ENCODE measurements around the gene SLC2A11.
"Not testable (repeated sequence)": the region's sequence is repeated elsewhere in the genome, so short reads cannot be mapped to it uniquely, and the experiment has no call there.

The SLC2A11 gene

DNA sequence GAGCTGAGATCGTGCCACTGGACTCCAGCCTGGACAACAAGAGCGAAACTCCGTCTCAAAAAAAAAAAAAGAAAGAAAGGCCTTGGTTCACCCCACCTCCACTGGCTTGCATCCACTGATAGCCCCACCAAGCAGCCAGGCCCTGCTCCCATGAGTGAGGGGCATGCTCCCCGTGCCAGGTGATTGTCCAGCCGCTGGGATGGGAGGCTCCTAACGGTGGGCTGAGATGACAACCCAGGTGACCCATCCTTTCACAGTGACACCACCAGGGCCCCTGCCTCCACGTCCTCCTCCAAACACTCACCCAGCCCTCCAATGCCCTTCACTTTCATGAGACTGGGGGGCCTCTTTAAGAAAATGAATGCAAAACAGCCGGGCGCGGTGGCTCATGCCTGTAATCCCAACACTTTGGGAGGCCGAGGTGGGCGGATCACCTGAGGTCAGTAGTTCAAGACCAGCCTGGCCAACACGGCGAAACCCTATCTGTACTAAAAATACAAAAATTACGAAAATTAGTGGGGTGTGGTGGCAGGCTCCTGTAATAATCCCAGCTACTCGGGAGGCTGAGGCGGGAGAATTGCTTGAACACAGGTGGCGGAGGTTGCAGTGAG, 10.3 kb upstream of the SLC2A11 start:
- DNase-seq (ENCODE audit: low read depth), result no peak

DNA sequence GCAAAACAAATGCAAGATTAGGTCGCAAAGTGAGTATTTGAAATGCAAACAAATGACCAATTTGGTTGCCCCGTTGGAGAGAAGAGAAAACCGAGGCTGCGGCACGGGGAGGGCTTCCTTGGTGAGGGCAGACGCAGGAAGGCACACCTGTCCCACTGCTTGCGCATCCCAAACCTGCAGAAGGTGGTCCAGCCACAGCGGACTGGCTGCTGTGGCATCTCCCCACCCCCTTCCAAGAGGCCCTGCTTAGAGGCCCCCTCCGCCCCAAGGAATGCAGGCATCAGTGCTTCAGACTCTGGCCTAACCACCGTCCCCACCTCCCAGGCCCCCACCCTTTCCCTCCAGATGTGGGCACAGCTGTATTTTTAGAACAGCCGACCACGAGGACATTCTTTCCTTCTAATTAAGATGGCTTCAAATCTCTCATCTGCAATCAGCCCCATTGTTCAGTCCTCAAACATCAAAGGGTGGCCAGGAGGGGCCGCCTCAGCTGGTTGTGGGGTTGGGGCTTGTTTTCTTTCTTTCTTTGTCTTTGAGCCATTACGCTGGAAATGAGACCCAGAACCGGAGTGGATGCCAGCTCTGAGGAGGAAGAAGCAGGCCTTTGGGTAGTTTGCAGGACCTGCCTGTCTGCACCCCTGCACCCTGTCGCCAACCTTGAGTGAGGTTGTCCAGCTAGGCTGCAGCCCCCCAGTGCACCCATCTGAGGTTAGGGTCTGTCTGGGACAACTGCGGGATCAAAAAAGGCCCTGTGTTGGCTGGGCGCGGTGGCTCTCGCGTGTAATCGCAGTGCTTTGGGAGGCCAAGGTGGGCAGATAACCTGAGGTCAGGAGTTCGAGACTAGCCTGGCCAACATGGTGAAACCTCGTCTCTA, 9.4 kb upstream of the SLC2A11 start:
- no peak for DNase-seq (ENCODE audit: low read depth)

DNA sequence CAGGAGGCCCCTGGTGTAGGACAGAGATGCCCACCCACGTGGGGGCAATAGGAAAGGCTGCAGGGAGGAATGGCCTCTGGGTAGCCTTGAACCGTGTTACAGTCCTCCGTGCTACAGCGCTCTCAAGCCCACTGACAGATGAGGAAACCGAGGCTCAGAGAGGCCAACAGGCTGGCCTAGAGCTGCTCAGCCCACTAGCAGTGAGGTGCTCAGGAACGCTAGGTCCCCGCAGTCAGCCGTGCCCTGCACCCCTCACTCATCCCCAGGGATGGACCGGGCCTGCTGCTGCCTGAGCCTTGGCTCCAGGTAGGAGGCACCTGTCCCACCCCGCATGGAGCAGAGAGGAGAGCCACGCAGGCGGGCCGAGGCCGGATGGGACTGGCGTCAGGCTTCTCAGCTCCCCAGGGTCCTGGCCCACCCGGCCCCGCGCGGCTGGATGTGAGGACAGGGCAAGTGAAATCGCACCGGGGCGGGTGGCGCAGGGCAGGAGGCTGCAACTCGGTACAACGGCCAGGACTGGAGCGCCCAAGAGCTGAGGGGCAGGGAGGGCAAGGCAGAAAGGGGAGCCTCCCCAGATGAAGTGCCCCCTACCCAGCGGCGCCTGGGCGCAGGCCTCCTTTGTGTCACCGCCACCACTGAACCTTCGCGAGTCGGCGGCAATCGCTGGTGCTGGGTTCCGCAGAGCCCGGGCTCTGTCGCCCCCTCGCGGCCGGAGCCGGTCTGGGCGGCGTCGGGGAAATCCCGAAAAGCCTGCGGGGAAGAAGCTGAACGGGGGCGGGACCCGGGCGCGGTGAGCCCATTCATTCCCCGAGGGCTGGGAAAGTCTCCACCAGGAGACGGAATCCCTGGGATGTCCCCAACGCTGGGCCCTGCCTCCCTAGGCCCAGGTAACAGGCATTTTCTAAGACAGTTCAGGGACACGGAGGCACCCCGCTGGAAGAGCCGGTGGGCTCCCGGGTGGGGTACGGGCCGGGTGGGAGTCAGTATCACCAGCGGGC, 8.4 kb upstream of the SLC2A11 start:
- no peak for DNase-seq (ENCODE audit: low read depth)

DNA sequence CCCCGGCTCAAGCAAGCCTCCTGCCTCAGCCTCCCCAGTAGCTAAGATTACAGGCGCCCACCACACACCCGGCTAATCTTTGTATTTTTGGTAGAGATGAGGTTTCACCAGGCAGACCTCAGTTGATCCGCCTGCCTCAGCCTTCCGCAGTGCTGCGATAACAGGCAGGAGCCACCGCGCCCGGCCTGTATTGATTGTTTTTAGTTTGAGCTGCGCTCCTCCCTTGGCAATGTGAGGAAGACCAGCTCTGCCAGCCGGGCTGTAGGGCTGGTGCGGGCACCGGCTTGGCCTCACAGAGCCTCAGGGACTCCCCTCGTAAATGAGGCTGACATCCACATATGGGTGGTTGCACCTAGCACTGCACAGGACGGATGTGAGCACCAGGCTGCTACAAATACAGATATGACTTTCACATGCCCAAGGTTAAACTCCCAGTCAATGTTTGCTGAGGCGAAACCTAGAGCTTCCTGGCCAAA, 7.5 kb upstream of the SLC2A11 start:
- DNase-seq (ENCODE audit: low read depth), result no peak

DNA sequence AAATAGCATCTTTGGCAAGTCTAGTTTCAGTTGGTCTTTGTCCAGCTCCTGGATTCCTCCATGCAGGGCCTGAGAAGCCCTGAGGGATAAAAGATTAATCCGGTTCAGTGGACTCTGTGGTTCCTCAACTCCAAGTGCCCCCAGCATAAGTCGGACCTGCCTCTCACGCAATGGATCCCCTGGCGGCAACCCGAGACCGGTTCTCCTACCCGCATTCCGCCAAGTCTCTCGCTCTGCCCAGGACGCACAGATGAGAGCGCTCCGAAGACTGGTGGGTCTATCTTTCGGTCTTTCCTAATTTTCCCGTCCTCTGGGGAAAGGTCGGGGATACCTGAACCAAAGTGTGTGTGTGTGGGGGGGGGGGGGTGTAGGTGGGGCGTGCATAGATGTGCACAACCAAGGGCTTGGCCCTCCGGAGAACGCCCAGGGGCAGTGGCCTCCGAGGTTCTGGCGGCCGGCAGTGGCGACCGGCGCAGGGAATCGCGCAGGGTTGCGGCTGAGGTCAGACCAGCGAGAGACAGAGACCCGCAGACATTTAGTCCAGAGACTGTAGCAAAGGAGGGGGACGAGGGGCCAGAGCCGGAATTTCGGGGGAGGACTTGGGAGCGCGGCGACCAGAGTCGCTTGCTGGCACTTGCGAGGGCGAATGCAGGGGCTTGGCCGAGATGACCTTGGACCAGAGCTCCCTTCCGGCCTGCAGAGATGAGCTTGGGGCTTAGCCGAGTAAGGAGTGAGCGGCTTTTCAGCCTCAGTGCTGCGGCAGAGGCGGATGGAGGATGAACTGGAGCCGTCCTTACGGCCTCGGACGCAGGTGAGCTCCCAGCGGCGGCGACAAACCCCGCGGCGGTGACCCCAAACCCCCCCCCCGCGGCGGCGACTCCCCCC, 712 bp upstream of the SLC2A11 start:
- no peak for DNase-seq (ENCODE audit: low read depth)

DNA sequence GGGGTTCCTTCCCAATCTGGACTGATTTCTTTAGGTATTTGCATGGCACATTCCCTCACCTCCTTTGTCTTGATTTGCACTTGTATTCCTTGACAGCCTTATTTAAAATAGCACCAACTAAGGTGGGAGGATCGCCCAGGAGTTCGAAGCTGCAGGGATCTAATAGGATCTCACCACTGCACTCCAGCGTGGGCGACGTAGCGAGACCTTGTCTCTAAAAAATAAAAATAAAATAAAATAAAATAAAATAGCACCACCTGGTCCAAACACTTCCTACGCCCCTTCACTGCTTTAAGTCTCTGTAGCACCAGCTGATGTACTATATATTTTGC, 775 bp downstream of the SLC2A11 start:
- DNase-seq (ENCODE audit: low read depth), result no peak

DNA sequence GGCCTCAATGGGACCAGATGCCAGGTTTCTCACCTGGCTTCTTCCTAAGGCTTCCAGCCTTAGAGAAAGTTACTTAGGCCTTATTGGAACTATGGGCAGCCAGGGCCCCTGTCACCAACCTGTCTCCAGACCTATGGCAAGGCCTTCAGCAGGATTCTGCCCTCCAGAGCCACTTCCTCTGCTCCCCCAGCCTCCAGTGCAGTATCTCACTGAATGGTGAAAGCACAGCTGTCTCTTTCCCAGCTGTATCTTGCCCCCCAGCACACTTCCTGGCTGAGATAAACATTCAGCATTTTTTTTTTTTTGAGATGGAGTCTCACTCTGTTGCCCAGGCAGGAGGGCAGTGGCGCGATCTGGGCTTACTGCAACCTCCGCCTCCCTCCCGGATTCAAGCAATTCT, 1.5 kb downstream of the SLC2A11 start:
- no peak for DNase-seq (ENCODE audit: low read depth)

DNA sequence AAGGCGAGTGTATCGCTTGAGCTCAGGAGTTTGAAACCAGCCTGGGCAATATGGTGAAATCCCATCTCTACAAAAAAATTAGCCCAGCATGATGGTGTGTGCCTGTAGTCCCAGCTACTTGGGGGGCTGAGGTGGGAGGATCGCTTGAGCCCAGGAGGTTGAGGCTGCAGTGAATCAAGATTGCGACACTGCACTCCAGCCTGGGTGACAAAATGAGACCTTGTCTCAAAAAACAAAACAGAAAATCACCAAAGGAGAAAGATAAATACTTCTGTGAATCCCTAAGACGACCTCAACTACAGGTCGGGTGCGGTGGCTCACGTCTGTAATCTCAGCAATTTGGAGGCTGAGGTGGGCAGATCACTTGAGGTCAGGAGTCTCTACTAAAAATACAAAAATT, 2.5 kb downstream of the SLC2A11 start:
- DNase-seq (ENCODE audit: low read depth), result not testable (repeated sequence)

DNA sequence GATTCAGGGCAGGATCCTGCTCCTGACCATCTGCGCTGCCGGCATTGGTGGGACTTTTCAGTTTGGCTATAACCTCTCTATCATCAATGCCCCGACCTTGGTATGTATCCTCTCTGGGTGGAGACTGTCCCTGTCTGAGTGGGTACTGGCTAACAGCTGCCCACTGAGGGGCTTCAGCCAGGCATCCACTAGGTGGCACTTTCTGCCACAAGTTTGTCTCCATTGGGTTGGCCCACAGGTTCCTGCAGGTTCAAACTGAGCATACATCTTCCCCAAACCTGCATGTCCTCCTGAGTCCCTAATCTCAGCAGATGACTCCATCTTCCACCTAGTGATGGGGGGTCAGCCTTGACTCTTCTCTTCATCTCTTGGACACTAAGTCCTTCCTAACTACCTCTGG, 4.4 kb downstream of the SLC2A11 start:
- DNase-seq (ENCODE audit: low read depth), result no peak

DNA sequence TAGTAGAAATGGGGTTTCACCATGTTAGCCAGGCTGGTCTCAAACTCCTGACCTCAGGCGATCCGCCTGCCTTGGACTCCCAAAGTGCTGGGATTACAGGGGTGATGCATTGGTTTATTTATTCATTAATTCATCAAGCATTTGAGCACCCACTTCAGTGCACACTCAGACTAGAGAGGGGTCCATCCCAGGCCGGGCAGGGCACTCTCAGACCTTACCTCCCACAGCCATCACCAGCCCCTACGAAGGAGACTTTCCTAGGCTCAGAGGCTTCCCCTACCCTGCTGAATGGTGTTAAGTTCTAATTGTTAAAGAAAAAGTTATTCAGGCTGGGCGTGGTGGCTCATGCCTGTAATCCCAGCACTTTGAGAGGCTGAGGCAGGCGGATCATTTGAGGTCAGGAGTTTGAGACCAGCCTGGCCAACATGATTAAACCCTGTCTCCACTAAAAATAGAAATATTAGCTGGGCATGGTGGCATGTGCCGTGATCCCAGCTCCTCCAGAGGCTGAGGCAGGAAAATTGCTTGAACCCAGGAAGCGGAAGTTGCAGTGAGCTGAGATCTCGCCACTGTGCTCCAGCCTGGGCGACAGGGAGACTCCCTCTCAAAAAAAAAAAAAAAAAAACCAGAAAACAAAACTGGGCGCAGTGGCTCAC, 7.0 kb downstream of the SLC2A11 start:
- not testable (repeated sequence) for DNase-seq (ENCODE audit: low read depth)

DNA sequence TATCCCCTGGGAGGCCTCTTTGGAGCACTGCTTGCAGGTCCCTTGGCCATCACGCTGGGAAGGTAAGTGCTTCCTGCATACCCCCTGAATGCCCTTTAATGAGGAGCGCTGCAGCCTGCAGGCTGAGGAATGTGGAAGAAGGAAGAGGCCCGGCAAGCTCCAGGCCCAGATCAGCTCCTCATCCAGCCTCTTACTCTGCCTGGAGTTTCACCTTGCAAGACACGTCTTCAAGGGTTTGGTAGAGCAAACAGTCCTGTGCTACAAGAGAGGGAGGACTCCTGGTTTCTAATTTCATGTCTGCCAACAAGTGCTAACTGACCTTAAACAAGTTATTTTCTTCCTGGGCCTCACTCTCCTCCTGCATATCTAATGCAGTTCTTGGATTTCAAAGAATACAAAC, 10.9 kb downstream of the SLC2A11 start:
- no peak for DNase-seq (ENCODE audit: low read depth)

DNA sequence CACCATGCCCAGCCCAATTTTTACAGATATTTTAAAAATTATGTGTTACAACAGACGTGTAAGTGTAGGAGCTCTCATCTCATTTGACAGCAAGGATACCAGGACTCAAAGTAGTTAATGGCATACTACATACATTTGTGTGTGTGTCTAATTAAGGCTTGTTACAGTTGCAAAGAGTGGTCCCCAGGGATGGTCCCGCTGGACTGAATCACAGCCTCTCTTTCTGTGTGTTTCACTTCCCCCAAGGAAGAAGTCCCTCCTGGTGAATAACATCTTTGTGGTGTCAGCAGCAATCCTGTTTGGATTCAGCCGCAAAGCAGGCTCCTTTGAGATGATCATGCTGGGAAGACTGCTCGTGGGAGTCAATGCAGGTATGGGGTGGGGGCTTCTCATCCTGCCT, 17.2 kb downstream of the SLC2A11 start:
- DNase-seq (ENCODE audit: low read depth), result no peak

DNA sequence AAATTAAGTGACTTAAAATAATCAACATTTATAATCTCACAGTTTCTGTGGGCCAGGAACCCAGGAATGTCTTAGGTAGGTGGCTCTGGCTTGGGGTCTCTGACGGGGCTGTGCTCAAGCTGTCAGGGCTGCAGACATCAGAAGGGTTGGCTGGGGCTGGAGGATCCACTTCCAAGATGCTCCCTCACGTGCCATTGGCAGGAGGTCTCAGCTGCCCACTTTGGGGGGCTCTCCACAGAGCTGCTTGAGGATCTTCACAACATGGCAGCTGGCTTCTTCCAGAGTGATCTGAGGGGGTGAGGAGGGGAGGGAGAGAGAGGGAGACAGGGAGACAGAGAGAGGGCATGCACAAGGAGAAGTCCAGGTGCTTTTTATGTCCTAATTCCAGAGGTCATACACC, 18.1 kb downstream of the SLC2A11 start:
- no peak for DNase-seq (ENCODE audit: low read depth)

DNA sequence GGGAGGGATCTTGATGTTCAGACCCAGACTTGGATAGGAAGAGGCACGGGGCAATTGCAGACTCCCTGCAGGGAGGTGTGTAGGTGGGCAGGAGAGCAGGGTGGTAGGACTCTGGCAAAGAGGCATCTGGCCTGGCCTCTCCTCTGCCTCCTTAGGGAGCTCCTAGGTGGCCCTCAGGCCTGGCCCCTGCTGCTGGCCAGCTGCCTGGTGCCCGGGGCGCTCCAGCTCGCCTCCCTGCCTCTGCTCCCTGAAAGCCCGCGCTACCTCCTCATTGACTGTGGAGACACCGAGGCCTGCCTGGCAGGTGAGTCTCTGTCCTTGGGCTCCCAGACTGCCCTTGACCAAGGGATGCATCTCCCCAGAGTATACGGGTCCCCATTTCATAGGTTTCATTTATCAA, 19.9 kb downstream of the SLC2A11 start:
- DNase-seq (ENCODE audit: low read depth), result no peak

DNA sequence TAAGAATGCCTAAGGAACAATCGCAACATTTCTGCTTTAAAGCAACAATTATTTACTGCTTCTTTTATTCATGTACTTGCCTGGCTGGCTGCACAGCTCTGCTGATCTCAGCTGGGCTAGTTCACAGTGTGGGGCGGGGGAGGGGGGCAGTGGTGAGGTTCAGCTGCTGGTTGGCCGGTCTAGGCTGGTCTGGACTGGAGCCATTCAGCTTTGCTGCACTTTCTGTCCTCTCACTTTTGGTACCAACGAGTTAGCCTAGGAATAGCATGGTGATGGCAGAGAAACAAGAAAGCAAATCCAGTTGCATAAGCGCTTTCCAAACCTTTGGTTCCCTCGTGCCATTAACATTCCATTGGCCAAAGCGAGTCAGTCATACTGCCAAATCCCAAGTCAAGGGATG, 20.5 kb downstream of the SLC2A11 start:
- no peak for DNase-seq (ENCODE audit: low read depth)

DNA sequence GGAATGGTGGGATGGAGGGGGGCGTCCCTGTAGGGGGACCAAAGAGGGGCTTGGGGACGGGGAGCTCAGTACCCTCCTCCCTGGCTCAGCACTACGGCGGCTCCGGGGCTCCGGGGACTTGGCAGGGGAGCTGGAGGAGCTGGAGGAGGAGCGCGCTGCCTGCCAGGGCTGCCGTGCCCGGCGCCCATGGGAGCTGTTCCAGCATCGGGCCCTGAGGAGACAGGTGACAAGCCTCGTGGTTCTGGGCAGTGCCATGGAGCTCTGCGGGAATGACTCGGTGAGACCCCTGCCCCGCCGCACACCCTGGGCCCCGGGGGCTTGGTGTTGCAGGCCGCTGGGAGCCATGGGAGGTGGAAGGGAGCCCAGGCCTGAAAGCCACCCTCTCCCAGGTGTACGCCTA, 24.7 kb downstream of the SLC2A11 start:
- DNase-seq (ENCODE audit: low read depth), result no peak

DNA sequence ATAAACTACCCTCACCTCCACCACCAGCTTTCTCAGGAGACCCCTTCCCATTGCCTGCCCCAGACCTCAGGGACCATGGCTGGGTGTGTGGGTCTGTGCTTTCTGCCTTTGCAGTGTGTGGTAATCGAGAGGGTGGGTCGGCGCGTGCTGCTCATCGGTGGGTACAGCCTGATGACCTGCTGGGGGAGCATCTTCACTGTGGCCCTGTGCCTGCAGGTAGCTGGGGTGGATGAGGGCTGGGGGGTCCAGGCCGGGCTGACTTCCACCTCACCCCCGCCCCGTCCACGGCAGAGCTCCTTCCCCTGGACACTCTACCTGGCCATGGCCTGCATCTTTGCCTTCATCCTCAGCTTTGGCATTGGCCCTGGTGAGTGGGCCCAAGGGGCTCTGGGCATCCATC, 26.0 kb downstream of the SLC2A11 start:
- no peak for DNase-seq (ENCODE audit: low read depth)

DNA sequence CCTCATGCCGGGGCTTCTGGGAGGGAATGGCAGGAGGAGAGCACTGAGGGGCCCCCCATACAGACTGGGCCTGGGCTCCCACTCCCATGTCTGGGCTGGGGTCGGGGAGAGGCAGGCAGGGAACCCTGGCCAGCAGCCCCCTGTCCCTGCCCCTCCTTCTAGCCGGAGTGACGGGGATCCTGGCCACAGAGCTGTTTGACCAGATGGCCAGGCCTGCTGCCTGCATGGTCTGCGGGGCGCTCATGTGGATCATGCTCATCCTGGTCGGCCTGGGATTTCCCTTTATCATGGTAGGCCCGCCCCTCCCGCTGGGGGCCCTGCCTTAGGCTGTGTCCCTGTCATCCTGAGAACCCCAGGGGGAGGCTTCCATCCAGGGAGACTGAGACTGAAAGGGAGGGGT, 26.5 kb downstream of the SLC2A11 start:
- DNase-seq (ENCODE audit: low read depth), result no peak

DNA sequence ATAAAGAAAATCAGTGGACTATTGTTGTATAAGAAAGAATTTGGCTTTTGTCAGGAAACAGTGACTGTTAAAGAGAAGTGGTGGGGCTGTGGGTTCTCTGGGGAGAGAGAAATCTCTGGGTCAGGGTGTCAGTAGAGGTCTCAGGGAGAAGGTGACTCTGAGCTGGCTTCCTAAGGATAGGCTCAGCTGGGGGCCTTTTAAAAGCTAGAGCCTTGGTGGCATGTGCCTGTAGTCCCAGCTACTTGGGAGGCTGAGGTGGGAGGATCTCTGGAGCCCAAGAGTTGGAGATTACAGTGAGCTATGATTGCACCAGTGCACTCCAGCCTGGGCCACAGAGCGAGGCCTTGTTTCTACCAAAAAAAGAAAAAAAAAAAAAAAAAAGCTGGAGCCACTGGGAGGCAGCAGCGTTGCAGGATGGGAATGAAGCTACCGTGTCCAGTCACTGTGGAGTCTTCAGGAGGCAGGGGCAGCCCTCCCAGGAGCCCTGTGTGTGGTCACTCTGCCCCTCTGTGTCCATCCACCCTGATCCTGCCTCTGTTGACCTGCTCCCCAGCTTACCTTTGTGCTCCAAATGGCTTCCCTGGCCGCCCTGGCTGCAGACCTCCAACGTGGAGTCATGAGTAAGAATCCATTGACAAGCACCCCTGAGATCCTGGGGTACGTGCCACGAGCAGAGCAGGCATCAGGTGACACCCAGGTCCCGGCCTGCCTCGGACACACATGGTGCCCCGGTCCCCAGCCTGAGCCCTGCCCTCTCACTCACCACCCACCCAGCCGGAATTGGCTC, 31.1 kb downstream of the SLC2A11 start:
- DNase-seq (ENCODE audit: low read depth), result peak; percentile 12

DNA sequence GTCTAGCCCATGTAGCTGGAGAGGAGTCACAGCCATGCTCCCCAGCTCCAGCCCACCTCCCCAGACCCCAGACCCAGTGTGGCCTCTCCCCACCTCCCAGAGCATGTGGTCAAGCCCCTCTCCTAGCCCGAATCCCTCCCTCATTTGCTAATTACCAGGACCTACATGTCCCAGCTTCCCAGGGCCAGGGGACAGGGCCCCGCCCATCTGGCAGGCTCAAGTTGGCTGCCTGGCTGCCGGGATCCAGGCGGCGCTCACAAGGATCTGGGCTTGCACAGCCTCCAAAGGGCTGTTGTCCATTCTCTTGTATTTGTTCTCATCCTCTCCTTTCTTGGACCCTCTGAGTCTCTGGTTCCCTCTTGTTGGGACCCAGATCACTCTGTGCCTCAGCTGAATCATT, 31.9 kb downstream of the SLC2A11 start:
- DNase-seq (ENCODE audit: low read depth), result no peak

Data from HS-27A (cell line).